Measurements from ENCODE around the gene AKT2.
"Not testable (repeated sequence)": the region's sequence is repeated elsewhere in the genome, so short reads cannot be mapped to it uniquely, and the experiment has no call there.

AKT2 gene

DNA sequence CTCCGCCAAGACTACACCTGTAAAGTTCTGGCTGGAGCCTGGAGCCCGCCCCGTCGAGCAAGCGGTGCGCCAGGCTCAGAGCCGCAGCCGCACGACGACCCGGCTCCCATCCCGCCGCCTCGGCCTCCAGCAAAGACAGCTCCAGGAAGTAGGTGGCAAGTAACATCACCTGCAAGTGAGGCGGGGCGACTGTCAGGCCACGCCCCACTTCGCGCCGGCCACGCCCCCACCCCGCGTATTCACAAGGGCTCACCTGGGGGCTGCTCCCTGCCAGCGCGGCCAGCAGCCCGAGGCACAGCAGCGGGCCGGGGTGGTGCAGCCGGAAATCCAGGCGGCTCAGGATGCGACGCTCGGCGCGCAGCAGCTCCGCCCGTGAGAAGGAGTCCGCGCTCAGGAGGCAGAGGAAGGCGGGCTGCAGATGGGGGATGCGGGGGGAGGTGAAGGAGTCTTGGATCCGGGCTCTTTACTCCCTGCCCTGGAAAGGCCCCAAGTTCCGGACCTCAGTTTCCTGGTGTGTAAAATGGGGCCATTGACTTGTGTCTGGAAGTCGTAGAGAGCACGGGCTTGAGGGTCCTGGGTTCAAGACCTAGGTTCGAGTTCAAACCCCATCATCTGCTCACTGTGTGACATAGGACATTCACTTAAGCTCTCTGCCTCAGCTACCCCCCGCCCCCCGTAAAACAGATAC lies 61.9 kb downstream of the AKT2 start:
- TF ChIP-seq, protein P1, sequence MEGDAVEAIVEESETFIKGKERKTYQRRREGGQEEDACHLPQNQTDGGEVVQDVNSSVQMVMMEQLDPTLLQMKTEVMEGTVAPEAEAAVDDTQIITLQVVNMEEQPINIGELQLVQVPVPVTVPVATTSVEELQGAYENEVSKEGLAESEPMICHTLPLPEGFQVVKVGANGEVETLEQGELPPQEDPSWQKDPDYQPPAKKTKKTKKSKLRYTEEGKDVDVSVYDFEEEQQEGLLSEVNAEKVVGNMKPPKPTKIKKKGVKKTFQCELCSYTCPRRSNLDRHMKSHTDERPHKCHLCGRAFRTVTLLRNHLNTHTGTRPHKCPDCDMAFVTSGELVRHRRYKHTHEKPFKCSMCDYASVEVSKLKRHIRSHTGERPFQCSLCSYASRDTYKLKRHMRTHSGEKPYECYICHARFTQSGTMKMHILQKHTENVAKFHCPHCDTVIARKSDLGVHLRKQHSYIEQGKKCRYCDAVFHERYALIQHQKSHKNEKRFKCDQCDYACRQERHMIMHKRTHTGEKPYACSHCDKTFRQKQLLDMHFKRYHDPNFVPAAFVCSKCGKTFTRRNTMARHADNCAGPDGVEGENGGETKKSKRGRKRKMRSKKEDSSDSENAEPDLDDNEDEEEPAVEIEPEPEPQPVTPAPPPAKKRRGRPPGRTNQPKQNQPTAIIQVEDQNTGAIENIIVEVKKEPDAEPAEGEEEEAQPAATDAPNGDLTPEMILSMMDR (IDR thresholded peaks at IDR 0.05; ENCODE audit: poor library complexity, severe bottlenecking): no peak
- ATAC-seq (ENCODE audit: low read depth): peak; percentile 43
- Histone ChIP-seq H3K27me3 (ENCODE audit: insufficient read depth, poor library complexity, severe bottlenecking) (peaks cover 39% of the 10 kb centered on the region), H3K27ac (ENCODE audit: poor library complexity, severe bottlenecking) (no peak overlapping the region), H3K36me3 (ENCODE audit: low read depth) (no peaks in the 10 kb centered on the region), H3K9me3 (ENCODE audit: severe bottlenecking) (no peaks in the 10 kb centered on the region), H3K4me1 (ENCODE audit: insufficient read depth, poor library complexity, severe bottlenecking) (no peaks in the 10 kb centered on the region), H3K4me3 (ENCODE audit: severe bottlenecking) (peak overlapping the region; percentile 11)
- DNase-seq (ENCODE audit: low spot score): peak; percentile 81

DNA sequence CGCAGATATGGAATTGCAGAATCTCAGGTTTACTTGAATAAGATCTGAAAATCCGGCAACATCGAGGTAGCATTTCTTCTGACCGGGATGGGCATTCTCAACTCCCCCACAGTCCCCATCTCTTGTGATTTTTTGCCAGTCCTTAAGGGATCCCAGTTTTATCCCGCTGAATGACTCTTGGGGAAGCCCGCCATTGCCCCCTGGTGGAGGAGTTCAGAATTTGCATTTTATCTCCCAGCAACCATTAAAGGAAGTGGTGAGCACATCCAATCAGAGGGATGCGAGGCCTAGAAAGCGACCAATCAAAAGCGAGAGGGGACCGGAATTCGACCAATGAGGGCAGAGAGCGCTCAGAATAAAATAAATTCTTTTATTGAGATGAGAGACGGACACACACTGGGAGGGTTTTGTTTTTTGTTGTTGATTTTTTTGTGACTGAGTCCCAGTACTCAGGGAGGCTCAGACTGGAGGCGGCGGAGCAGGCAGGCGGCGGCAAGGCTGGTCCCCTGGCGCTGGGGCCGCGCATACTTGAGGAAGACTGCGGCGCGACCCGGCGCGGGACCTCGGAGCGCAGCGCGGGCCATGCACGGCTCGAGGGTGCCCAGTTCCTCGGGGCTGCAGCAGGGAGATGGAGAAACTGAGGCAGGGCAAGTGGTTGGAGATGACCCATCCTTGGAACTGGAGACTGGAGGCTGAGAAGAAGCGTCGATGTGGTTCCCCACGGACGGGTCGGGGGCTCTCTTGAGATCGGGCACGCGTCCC lies 63.1 kb downstream of the AKT2 start:
- Histone ChIP-seq H3K9me3 (ENCODE audit: severe bottlenecking) (no peaks in the 10 kb centered on the region), H3K27me3 (ENCODE audit: insufficient read depth, poor library complexity, severe bottlenecking) (peaks cover 41% of the 10 kb centered on the region), H3K4me3 (ENCODE audit: severe bottlenecking) (no peak overlapping the region), H3K27ac (ENCODE audit: poor library complexity, severe bottlenecking) (no peak overlapping the region), H3K36me3 (ENCODE audit: low read depth) (no peaks in the 10 kb centered on the region), H3K4me1 (ENCODE audit: insufficient read depth, poor library complexity, severe bottlenecking) (no peaks in the 10 kb centered on the region)
- peak; percentile 57 for ATAC-seq (ENCODE audit: low read depth)
- no peak for DNase-seq (ENCODE audit: low spot score)
- TF ChIP-seq, protein P1 (IDR thresholded peaks at IDR 0.05; ENCODE audit: poor library complexity, severe bottlenecking): peak; percentile 94

GRCh38 chr19:40220674-40221073 lies 64.5 kb downstream of the AKT2 start:
- no peak overlapping the region for H3K4me3 ChIP-seq (ENCODE audit: severe bottlenecking)
- no peaks in the 10 kb centered on the region for H3K36me3 ChIP-seq (ENCODE audit: low read depth)
- H3K9me3 ChIP-seq (ENCODE audit: severe bottlenecking): no peaks in the 10 kb centered on the region
- ATAC-seq (ENCODE audit: low read depth) (no peak), DNase-seq (ENCODE audit: low spot score) (no peak)
- peaks cover 39% of the 10 kb centered on the region for H3K27me3 ChIP-seq (ENCODE audit: insufficient read depth, poor library complexity, severe bottlenecking)
- no peaks in the 10 kb centered on the region for H3K4me1 ChIP-seq (ENCODE audit: insufficient read depth, poor library complexity, severe bottlenecking)
- no peak overlapping the region for H3K27ac ChIP-seq (ENCODE audit: poor library complexity, severe bottlenecking)
- TF ChIP-seq, protein P1 (IDR thresholded peaks at IDR 0.05; ENCODE audit: poor library complexity, severe bottlenecking): no peak

DNA sequence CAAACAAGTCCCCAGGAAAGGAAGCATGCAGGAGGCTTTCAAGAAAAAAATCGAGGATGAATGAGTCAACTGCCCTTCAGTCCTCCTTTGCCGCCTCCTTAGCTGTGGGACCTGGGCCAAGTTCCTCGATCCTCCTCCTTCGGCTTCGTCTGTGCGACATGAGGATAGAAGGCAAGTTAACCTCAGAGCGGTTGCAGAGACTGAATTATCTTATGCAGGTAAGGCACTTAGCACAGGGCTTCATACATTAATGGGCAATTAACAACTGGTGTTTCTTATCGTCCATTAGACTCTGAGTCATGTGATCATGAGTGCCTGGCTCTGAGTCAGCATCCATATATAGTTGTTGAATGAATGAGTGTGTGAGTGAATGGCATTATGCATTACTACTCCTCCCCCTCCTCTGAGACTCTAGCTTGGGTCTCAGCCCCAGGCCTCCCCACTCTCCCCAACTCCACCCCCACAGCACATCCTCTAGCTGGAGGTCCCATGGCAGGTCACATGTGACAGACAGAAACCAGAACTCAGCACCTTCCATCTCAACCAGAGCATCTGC lies 65.3 kb downstream of the AKT2 start:
- Histone ChIP-seq H3K4me1 (ENCODE audit: insufficient read depth, poor library complexity, severe bottlenecking) (no peaks in the 10 kb centered on the region), H3K4me3 (ENCODE audit: severe bottlenecking) (no peak overlapping the region), H3K27ac (ENCODE audit: poor library complexity, severe bottlenecking) (no peak overlapping the region), H3K36me3 (ENCODE audit: low read depth) (no peaks in the 10 kb centered on the region), H3K9me3 (ENCODE audit: severe bottlenecking) (no peaks in the 10 kb centered on the region), H3K27me3 (ENCODE audit: insufficient read depth, poor library complexity, severe bottlenecking) (peaks cover 33% of the 10 kb centered on the region)
- DNase-seq (ENCODE audit: low spot score): no peak
- TF ChIP-seq, protein P1 (IDR thresholded peaks at IDR 0.05; ENCODE audit: poor library complexity, severe bottlenecking): no peak
- ATAC-seq (ENCODE audit: low read depth): peak; percentile 43

DNA sequence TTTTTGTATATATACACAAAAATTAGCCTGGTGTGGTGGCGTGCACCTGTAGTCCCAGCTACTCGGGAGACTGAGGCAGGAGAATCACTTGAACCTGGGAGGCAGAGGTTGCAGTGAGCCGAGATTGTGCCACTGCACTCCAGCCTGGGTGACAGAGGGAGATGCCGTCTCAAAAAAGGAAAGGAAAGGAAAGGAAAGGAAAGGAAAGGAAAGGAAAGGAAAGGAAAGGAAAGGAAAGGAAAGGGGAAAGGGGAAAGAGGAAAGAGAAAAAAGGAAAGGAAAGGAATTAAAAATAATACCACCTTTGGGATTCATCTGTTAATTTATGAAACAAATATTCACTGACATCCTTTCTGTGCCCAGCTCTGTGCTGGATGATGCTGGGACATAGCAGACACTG lies 66.1 kb downstream of the AKT2 start:
- not testable (repeated sequence) for H3K4me1 ChIP-seq (ENCODE audit: insufficient read depth, poor library complexity, severe bottlenecking); DNase-seq (ENCODE audit: low spot score); H3K36me3 ChIP-seq (ENCODE audit: low read depth); H3K4me3 ChIP-seq (ENCODE audit: severe bottlenecking); ATAC-seq (ENCODE audit: low read depth); H3K9me3 ChIP-seq (ENCODE audit: severe bottlenecking); H3K27ac ChIP-seq (ENCODE audit: poor library complexity, severe bottlenecking)
- H3K27me3 ChIP-seq (ENCODE audit: insufficient read depth, poor library complexity, severe bottlenecking): peaks cover 33% of the 10 kb centered on the region
